ENCODE measurements around the gene LRP6. TPM values are rescaled to one million over a fixed set of nuclear protein-coding genes. Genes with fewer than 3 reads are reported as not detected.

Gene LRP6
- total and polyA plus RNA-seq, 2 of the 8 experiments (the other 6 are each of a cell fraction or from before 2014, with no cell fraction given), result 53.6 to 73.2 TPM

GRCh38 chr12:12156828-12157227 is 110.0 kb downstream of the LRP6 start:
- no peak overlapping the region for H3K4me3 ChIP-seq (ENCODE audit: extremely low read depth in 1 of 4, insufficient read depth in 2 of 4, low read depth in 3 of 4, low read length in 4 of 4)
- no peaks in the 10 kb centered on the region for H3K27me3 ChIP-seq (replicated peaks in 1 of 4; ENCODE audit: control insufficient read depth in 3 of 4, extremely low read depth in 1 of 4, insufficient read depth in 3 of 4, low read length in 3 of 4)
- H2AK5ac ChIP-seq (ENCODE audit: low read depth, low read length), result no peak overlapping the region
- H4K20me1 ChIP-seq (replicated peaks in 1 of 2; ENCODE audit: control insufficient read depth in 1 of 2, insufficient read depth in 2 of 2, low read length in 2 of 2), result no peaks in the 10 kb centered on the region
- H3K4me1 ChIP-seq (replicated peaks in 1 of 4; ENCODE audit: control insufficient read depth in 3 of 4, insufficient read depth in 4 of 4, low read length in 3 of 4), result no peaks in the 10 kb centered on the region
- no peak overlapping the region for H4K5ac ChIP-seq (ENCODE audit: insufficient read length, low read depth, low read length)
- no peak overlapping the region for H3K27ac ChIP-seq (ENCODE audit: low read depth, low read length)
- H3K79me2 ChIP-seq (ENCODE audit: control insufficient read depth in 1 of 2, insufficient read depth in 2 of 2, low read length in 2 of 2), result peaks cover 0 to 3% of the 10 kb centered on the region in 2 experiments; a peak in 2 of 4 replicates
- ChIA-PET POLR2A (ENCODE audit: partially characterized antibody) (no interaction called here), CTCF (ENCODE audit: partially characterized antibody) (no interaction called here)
- no peak overlapping the region for H4K8ac ChIP-seq (ENCODE audit: extremely low read depth, insufficient read depth, low read length)
- H2AFZ ChIP-seq (ENCODE audit: low read length), result no peak overlapping the region
- no peak overlapping the region for H3K9ac ChIP-seq (replicated peaks in 1 of 4; ENCODE audit: extremely low read depth in 1 of 4, low read depth in 3 of 4, low read length in 3 of 4)
- 95% methylated on average over 2 of the region's 2 CpGs; no CpG with 5 or more reads in 1 of the 2 experiments for WGBS, 2 experiments (ENCODE audit: extremely low coverage in 1 of 2, insufficient coverage in 1 of 2, insufficient read length in 1 of 2, insufficient replicate concordance in 2 of 2, low coverage in 1 of 2, low lambda C conversion rate in 2 of 2, missing lambda C conversion rate in 1 of 2)
- H3K23ac ChIP-seq (ENCODE audit: insufficient read length), result no peak overlapping the region
- no peaks in the 10 kb centered on the region for H3K9me3 ChIP-seq (ENCODE audit: insufficient read depth in 2 of 2, low read depth in 1 of 2, low read length in 1 of 2)
- H3K23me2 ChIP-seq (ENCODE audit: low read depth, low read length), result no peaks in the 10 kb centered on the region
- DNase-seq (ENCODE audit: low read depth in 1 of 2, low spot score in 2 of 2) (no peak), FAIRE-seq (no peak)
- no peak overlapping the region for H2BK5ac ChIP-seq (ENCODE audit: low read depth, low read length)
- H2BK120ac ChIP-seq (replicated peaks; ENCODE audit: low read depth, low read length), result no peak overlapping the region
- H2BK15ac ChIP-seq (ENCODE audit: low read length), result no peak overlapping the region
- no peak overlapping the region for H2BK12ac ChIP-seq (ENCODE audit: low read depth, low read length)
- peaks cover 4 to 29% (median 14%) of the 10 kb centered on the region in 4 experiments; a peak in 7 of 8 replicates for H3K36me3 ChIP-seq (ENCODE audit: control insufficient read depth in 2 of 4, insufficient read depth in 4 of 4, low read length in 3 of 4)
- H3K14ac ChIP-seq (ENCODE audit: insufficient read length), result no peak overlapping the region
- no peak overlapping the region for H3K4ac ChIP-seq (replicated peaks; ENCODE audit: insufficient read length, low read depth, low read length)
- H3K18ac ChIP-seq (ENCODE audit: extremely low read depth, low read length), result no peak overlapping the region
- H3K79me1 ChIP-seq (ENCODE audit: low read depth, low read length), result no peaks in the 10 kb centered on the region
- H3K4me2 ChIP-seq (ENCODE audit: insufficient read depth in 1 of 2, low read depth in 2 of 2, low read length in 2 of 2), result no peak overlapping the region
- no peak overlapping the region for H4K91ac ChIP-seq (replicated peaks; ENCODE audit: insufficient read length, low read length)
- no peak overlapping the region for H3K56ac ChIP-seq (replicated peaks; ENCODE audit: insufficient read length, low read depth, low read length)
- no peak overlapping the region for H2BK20ac ChIP-seq (ENCODE audit: low read length)
- TF ChIP-seq SIN3A (conservative IDR thresholded peaks at IDR 0.05 in 1 of 2, IDR thresholded peaks at IDR 0.05 in 1 of 2; ENCODE audit: low read depth in 1 of 2, low read length in 2 of 2), result no peak
- no peak for TF ChIP-seq TCF12 (IDR thresholded peaks at IDR 0.05; ENCODE audit: low read depth, low read length)
- TF ChIP-seq SUZ12 (IDR thresholded peaks at IDR 0.05; ENCODE audit: low read length), result no peak
- TF ChIP-seq, protein P1, sequence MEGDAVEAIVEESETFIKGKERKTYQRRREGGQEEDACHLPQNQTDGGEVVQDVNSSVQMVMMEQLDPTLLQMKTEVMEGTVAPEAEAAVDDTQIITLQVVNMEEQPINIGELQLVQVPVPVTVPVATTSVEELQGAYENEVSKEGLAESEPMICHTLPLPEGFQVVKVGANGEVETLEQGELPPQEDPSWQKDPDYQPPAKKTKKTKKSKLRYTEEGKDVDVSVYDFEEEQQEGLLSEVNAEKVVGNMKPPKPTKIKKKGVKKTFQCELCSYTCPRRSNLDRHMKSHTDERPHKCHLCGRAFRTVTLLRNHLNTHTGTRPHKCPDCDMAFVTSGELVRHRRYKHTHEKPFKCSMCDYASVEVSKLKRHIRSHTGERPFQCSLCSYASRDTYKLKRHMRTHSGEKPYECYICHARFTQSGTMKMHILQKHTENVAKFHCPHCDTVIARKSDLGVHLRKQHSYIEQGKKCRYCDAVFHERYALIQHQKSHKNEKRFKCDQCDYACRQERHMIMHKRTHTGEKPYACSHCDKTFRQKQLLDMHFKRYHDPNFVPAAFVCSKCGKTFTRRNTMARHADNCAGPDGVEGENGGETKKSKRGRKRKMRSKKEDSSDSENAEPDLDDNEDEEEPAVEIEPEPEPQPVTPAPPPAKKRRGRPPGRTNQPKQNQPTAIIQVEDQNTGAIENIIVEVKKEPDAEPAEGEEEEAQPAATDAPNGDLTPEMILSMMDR (IDR thresholded peaks at IDR 0.05; ENCODE audit: control extremely low read depth in 1 of 3, insufficient read depth in 1 of 3, low read depth in 1 of 3, low read length in 3 of 3), result no peak
- TF ChIP-seq BCL11A (IDR thresholded peaks at IDR 0.05; ENCODE audit: low read depth in 2 of 2, low read length in 2 of 2), result no peak
- TF ChIP-seq RNF2 (IDR thresholded peaks at IDR 0.05; ENCODE audit: borderline replicate concordance, low read depth, low read length, missing control alignments, poor library complexity, severe bottlenecking), result no peak
- no peak for TF ChIP-seq HDAC2 (IDR thresholded peaks at IDR 0.05; ENCODE audit: borderline replicate concordance in 1 of 2, low read depth in 2 of 2, low read length in 2 of 2)
- no peak for TF ChIP-seq PHF8 (conservative IDR thresholded peaks at IDR 0.05; ENCODE audit: low read depth, low read length)
- TF ChIP-seq CBX5 (IDR thresholded peaks at IDR 0.05; ENCODE audit: low read depth, low read length), result no peak
- no peak for TF ChIP-seq SRF (IDR thresholded peaks at IDR 0.05; ENCODE audit: low read depth, low read length)
- no peak for TF ChIP-seq SIX5 (IDR thresholded peaks at IDR 0.05; ENCODE audit: low read depth, low read length)

Measured in H1 (cell line).